ENCODE data around the gene PRDM5. TPM values are rescaled to one million over a fixed set of nuclear protein-coding genes. Genes with fewer than 3 reads are reported as not detected.

Gene PRDM5
- total RNA-seq, 2 experiments from 2014 or later = 0.14 to 0.22 TPM

DNA sequence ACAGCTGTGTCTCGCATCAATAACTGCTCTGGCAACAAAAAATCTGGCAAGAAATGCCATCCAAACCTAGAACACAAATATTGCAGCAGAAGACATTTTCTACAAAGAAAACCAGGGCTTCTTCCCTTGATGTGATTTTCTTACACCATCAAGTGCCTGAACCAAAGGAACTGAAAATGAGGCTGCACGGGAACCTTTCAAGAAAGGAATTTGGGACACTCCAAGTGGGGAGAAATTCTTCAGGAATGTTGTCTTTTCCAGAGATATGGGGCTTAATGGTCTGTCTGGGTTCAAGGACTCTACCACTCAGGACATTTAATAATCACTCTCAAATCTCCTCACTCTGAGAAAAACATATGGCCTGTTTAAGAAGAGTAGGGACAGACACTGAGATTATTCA lies 57.6 kb downstream of the PRDM5 start:
- Mint-ChIP-seq H3K27me3 (no peaks in the 10 kb centered on the region), H3K9me3 (no peaks in the 10 kb centered on the region), H3K4me3 (no peak overlapping the region), H3K4me1 (ENCODE audit: low read depth) (no peaks in the 10 kb centered on the region), H3K36me3 (ENCODE audit: low read depth) (no peaks in the 10 kb centered on the region), H3K27ac (no peak overlapping the region)
- no peaks in the 10 kb centered on the region for H3K36me3 ChIP-seq (ENCODE audit: insufficient read depth, low read length)
- no peaks in the 10 kb centered on the region for H3K27me3 ChIP-seq (ENCODE audit: control insufficient read depth in 1 of 2, insufficient read depth in 2 of 2, low read length in 2 of 2)
- CTCF ChIA-PET = no interaction called here
- DNase-seq (no peak), ATAC-seq (ENCODE audit: poor library complexity) (no peak)
- POLR2A ChIA-PET = no interaction called here
- H3K4me3 ChIP-seq (ENCODE audit: low read length) = no peak overlapping the region
- no peak overlapping the region for H3K27ac ChIP-seq (ENCODE audit: low read depth in 1 of 2, low read length in 2 of 2)
- TF ChIP-seq CTCF (IDR thresholded peaks at IDR 0.05) = no peak
- intact Hi-C loops (cut with DNase I, micrococcal nuclease) = no loop called here
- H3K9me3 ChIP-seq (ENCODE audit: control insufficient read depth in 1 of 2, insufficient read depth in 1 of 2, low read length in 2 of 2) = no peaks in the 10 kb centered on the region
- H3K4me1 ChIP-seq (ENCODE audit: insufficient read depth, low read length) = no peaks in the 10 kb centered on the region

DNA sequence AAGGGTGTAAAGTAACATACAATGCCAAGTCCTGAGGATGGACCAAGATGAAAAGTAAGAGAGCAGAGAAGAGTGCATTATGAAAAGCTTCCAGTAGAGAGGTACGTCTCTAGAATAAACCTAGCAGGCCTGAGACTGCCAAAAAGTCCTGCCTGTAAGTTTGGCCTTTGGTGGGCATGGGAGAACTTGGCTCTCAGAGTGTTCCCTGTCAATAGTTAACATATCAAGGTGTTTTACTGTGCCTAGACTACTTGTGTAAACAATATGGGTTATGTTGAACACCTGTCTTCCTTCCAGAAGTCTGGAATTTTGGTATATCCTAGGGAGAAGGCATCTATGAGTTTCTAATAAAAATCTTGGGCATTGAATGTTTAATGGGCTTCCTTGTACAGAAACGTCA lies 60.1 kb downstream of the PRDM5 start:
- H3K4me1 ChIP-seq (ENCODE audit: insufficient read depth, low read length) = no peaks in the 10 kb centered on the region
- no peak overlapping the region for H3K27ac Mint-ChIP-seq
- ChIA-PET CTCF (no interaction called here), POLR2A (no interaction called here)
- H3K9me3 ChIP-seq (ENCODE audit: control insufficient read depth in 1 of 2, insufficient read depth in 1 of 2, low read length in 2 of 2) = no peaks in the 10 kb centered on the region
- H3K4me3 Mint-ChIP-seq = no peak overlapping the region
- no peaks in the 10 kb centered on the region for H3K36me3 Mint-ChIP-seq (ENCODE audit: low read depth)
- no peaks in the 10 kb centered on the region for H3K9me3 Mint-ChIP-seq
- H3K4me1 Mint-ChIP-seq (ENCODE audit: low read depth) = no peaks in the 10 kb centered on the region
- H3K27me3 Mint-ChIP-seq = no peaks in the 10 kb centered on the region
- no peaks in the 10 kb centered on the region for H3K27me3 ChIP-seq (ENCODE audit: control insufficient read depth in 1 of 2, insufficient read depth in 2 of 2, low read length in 2 of 2)
- no peak for ATAC-seq (ENCODE audit: poor library complexity)
- H3K36me3 ChIP-seq (ENCODE audit: insufficient read depth, low read length) = no peaks in the 10 kb centered on the region
- no peak overlapping the region for H3K4me3 ChIP-seq (ENCODE audit: low read length)
- intact Hi-C loops (cut with DNase I, micrococcal nuclease) = no loop called here
- no peak for DNase-seq
- no peak for TF ChIP-seq CTCF (IDR thresholded peaks at IDR 0.05)
- no peak overlapping the region for H3K27ac ChIP-seq (ENCODE audit: low read depth in 1 of 2, low read length in 2 of 2)

DNA sequence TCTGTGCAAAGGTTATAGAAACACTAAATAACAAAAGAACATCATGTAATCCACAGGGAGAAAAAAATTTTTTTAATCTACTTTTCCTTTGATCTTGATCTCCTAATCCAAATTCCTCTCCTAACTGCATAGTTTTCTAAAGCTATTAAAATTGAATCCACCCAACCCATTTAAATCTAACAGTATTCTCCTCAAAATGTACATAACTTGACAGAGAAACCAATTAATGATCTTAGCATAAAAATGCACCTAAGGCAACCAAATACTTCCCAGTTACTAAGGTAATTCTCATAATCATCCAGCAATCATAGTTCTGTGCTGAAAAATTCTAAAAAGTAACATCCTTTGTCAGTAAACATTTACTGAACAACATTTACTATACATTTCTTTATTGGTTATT lies 60.7 kb downstream of the PRDM5 start:
- Histone ChIP-seq H3K4me1 (ENCODE audit: insufficient read depth, low read length) (no peaks in the 10 kb centered on the region), H3K36me3 (ENCODE audit: insufficient read depth, low read length) (no peaks in the 10 kb centered on the region), H3K9me3 (ENCODE audit: control insufficient read depth in 1 of 2, insufficient read depth in 1 of 2, low read length in 2 of 2) (no peaks in the 10 kb centered on the region), H3K27ac (ENCODE audit: low read depth in 1 of 2, low read length in 2 of 2) (no peak overlapping the region), H3K27me3 (ENCODE audit: control insufficient read depth in 1 of 2, insufficient read depth in 2 of 2, low read length in 2 of 2) (no peaks in the 10 kb centered on the region), H3K4me3 (ENCODE audit: low read length) (no peak overlapping the region)
- ATAC-seq (ENCODE audit: poor library complexity) (no peak), DNase-seq (no peak)
- no peaks in the 10 kb centered on the region for H3K27me3 Mint-ChIP-seq
- no peak overlapping the region for H3K27ac Mint-ChIP-seq
- TF ChIP-seq CTCF (IDR thresholded peaks at IDR 0.05) = no peak
- ChIA-PET POLR2A (no interaction called here), CTCF (no interaction called here)
- no peak overlapping the region for H3K4me3 Mint-ChIP-seq
- intact Hi-C loops (cut with DNase I, micrococcal nuclease) = no loop called here
- no peaks in the 10 kb centered on the region for H3K4me1 Mint-ChIP-seq (ENCODE audit: low read depth)
- no peaks in the 10 kb centered on the region for H3K9me3 Mint-ChIP-seq
- H3K36me3 Mint-ChIP-seq (ENCODE audit: low read depth) = no peaks in the 10 kb centered on the region

Measured in CD4-positive, alpha-beta T cell (primary cell).